WI38 (cell line): ENCODE data around the gene TBC1D32.
"Not testable (repeated sequence)": the region's sequence is repeated elsewhere in the genome, so short reads cannot be mapped to it uniquely, and the experiment has no call there.

Source experiments
- H3K4me3 ChIP-seq: 2 replicates; pipeline ENCODE4 v1.5.1; 2011; ENCODE audit warnings: low read depth, mild to moderate bottlenecking, control low read depth, low read length
- TF ChIP-seq, protein P1 (sequence below): IDR thresholded peaks from 2 replicates; pipeline ENCODE4 v1.5.1; 2012; ENCODE audit warnings: low read depth, mild to moderate bottlenecking, control low read depth, low read length

TBC1D32 gene

DNA sequence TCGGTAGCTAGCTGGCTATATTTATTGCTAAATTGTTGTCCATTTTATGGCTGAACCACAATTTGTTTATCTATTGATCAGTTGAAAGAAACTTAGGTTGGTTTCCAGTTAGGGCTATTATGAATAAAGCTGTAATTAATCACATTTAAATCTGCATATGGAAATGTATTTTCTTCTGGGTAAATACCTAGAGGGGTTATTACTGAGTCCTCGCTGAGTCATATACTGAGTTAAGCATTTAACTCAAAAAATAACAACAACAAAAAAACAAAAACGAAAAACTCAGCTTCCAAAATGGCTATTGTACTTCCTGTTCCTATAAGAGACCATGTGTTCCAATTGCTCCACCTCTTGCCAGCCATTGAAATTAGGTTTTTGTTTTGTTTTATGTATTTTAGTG lies 258.2 kb downstream of the TBC1D32 start:
- H3K4me3 ChIP-seq = no peak overlapping the region
- TF ChIP-seq, protein P1, sequence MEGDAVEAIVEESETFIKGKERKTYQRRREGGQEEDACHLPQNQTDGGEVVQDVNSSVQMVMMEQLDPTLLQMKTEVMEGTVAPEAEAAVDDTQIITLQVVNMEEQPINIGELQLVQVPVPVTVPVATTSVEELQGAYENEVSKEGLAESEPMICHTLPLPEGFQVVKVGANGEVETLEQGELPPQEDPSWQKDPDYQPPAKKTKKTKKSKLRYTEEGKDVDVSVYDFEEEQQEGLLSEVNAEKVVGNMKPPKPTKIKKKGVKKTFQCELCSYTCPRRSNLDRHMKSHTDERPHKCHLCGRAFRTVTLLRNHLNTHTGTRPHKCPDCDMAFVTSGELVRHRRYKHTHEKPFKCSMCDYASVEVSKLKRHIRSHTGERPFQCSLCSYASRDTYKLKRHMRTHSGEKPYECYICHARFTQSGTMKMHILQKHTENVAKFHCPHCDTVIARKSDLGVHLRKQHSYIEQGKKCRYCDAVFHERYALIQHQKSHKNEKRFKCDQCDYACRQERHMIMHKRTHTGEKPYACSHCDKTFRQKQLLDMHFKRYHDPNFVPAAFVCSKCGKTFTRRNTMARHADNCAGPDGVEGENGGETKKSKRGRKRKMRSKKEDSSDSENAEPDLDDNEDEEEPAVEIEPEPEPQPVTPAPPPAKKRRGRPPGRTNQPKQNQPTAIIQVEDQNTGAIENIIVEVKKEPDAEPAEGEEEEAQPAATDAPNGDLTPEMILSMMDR = no peak

DNA sequence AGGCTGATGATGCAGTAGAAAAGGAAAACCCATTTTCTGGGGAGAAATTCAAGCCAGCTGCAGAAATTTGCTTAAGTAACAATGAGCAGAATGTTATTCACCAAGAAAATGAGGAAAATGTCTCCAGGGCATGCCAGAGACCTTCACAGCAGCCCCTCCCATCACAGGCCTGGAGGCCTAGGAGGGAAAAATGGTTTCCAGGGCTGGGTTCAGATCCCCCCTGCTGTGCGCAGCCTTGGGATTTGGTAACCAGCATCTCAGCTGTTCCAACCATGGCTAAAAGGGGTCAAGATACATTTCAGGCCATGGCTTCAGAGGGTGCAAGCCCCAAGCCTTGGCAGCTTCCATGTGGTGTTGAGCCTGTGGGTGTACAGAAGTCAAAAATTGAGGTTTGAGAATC lies 265.5 kb downstream of the TBC1D32 start:
- not testable (repeated sequence) for H3K4me3 ChIP-seq

DNA sequence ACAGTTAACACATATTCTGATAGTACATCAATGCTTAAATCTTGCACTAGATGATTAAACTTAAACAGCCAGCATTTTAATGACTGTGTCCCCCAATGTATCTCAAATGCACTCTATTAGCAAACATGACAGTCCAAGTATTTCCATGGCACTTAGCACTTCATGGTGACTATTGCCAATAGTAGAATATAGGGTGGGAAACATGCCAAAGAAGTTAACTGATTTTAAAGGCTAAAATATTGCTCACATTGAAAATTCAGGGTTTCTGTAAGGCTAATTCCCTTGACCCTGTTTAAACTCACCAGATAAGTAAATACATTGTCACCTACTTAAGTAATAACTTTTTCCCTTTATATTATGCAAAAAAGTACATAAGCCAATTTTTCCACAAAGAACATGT lies 266.9 kb downstream of the TBC1D32 start:
- TF ChIP-seq, protein P1 = no peak
- H3K4me3 ChIP-seq = no peak overlapping the region

DNA sequence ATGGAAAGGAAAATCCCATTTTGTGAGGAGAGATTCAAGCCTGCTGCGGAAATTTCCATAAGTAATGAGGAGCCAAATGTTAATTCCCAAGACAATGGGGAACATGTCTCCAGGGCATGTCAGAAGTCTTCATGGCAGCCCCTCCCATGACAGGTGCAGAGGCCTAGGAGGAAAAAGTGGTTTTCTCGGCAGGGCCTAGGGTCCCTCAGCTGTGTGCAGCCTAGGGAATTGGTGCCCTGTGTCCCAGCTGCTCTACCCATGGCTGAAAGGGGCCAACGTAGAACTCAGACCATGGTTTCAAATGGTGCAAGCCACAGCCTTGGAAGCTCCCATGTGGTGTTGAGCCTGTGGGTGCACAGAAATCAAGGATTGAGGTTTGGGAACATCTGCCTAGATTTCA lies 269.9 kb downstream of the TBC1D32 start:
- TF ChIP-seq, protein P1 = no peak
- H3K4me3 ChIP-seq = no peak overlapping the region

DNA sequence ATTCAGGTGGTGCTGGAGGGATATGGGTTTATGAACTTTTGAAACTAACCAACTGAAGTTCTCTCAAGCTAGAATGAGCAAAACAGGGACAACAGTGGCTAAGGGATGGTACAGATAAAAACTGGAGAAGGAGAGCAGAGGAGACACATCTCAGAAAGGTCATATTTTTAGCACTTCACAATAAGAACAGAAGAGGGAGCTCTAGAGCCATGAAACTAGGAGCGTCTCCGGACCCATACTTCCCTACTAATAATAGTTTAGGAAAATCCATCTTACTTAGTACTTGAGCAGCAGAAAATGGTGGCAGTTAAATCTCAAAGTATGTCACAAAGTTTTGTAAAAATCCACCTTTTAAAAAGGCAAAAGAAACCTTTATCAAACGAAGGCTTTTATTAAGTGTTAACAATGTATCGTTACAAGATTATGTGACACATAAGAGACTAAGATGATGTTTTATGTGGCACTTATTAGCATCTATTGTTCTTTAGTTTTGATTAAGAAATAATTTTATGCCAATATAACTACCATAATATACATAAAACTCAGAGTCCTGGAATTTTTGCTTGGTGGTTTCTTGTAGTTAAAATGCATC lies 278.6 kb downstream of the TBC1D32 start:
- no peak overlapping the region for H3K4me3 ChIP-seq
- TF ChIP-seq, protein P1 = peak; percentile 33

DNA sequence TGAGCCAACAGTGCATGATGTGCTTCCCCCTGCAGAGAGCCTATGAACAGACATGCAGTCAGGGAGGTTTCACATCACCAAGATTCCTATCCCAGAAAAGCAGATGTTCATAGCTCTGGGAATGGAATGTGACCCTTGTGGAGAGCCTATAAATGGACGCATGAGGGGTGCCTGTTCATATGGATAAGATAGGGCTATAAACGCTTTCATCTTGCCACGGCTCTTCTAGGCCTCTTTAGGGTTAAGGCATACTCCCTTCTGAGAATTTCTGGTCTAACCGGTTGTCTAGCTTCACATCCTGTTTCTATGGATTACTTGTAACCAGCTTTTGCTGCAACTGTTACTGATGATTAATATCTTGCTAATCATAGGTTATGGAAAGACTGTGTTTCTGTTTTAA lies 285.7 kb downstream of the TBC1D32 start:
- not testable (repeated sequence) for H3K4me3 ChIP-seq

DNA sequence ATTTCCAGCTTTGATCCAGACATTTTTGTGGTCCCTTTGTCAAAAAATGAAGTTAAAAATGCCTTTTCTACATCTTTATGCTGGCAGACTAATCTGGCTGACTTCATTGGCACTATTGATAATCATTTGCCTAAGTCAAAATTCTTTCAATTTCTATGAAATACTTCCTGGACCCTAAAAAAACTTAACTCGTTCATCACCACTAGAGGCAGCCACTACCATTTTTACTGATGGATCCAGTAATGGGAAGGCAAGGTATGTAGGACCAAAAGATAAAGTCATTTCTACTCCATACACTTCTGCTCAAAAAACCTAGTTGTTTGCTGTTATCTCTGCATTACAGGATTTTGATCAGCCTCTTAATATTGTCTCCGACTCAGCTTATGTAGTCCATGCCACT lies 289.4 kb downstream of the TBC1D32 start:
- H3K4me3 ChIP-seq = not testable (repeated sequence)

DNA sequence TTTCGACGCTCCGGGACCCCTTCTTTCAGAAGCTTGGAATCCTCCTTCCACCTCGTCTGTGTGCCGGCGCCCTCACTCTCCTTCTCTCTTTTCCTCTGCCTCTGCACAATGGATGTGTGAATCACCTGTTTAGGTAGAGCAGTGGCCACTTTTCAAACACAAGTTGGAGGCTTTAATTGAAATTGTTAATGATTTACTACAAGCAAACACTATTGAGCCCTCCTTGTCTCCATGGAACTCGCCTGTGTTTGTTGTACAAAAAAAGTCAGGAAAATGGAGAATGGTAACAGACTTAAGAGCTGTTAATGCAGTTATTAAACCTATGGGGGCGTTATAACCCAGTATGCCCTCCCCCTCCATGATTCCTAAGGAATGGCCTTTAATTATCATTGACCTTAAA lies 290.6 kb downstream of the TBC1D32 start:
- H3K4me3 ChIP-seq = not testable (repeated sequence)

DNA sequence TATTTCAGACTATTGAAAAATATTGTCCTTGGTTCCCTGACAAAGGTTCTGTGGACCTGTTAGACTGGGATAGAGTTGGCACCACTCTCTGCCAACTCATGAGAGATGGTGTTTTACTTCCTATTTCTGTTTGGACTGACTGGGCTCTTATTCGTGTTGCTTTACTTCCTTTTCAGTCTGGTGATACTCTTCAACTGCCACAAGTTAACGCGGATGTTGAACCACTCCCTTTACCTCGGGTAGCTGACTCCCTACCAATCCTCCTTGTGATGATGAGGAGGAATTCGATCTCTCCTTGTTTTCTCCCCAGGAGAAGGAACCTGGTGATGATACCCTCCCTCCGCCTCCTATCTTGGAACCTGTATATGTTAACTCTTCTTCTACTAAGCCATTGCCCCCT lies 291.1 kb downstream of the TBC1D32 start:
- H3K4me3 ChIP-seq = not testable (repeated sequence)

DNA sequence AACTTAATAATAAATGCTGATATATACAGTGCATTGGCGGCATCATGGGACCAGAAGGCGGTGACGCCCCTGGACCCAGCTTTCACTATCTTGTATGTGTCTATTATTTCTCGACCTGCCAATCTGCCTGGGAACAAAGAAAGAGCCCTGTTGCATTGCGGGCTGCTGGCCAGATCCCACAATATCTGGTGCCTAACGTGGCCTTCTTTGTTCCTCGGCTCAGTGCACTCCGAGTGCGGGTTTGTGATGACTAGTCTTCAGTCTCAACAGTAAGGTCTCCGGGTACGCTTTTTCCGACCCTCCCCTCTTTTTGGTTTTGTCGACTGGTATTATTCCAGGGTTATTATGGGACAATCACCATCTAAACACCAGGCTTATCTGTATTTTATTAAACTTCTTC lies 291.5 kb downstream of the TBC1D32 start:
- no peak overlapping the region for H3K4me3 ChIP-seq
- TF ChIP-seq, protein P1 = no peak
